ENCODE data around the gene ZNF775. TPM values are rescaled to one million over a fixed set of nuclear protein-coding genes. Genes with fewer than 3 reads are reported as not detected.

Gene ZNF775
- total and polyA plus RNA-seq, 2 of the 13 experiments (the other 11 are each of a cell fraction or from before 2014, with no cell fraction given) = 3.1 to 3.2 TPM

DNA sequence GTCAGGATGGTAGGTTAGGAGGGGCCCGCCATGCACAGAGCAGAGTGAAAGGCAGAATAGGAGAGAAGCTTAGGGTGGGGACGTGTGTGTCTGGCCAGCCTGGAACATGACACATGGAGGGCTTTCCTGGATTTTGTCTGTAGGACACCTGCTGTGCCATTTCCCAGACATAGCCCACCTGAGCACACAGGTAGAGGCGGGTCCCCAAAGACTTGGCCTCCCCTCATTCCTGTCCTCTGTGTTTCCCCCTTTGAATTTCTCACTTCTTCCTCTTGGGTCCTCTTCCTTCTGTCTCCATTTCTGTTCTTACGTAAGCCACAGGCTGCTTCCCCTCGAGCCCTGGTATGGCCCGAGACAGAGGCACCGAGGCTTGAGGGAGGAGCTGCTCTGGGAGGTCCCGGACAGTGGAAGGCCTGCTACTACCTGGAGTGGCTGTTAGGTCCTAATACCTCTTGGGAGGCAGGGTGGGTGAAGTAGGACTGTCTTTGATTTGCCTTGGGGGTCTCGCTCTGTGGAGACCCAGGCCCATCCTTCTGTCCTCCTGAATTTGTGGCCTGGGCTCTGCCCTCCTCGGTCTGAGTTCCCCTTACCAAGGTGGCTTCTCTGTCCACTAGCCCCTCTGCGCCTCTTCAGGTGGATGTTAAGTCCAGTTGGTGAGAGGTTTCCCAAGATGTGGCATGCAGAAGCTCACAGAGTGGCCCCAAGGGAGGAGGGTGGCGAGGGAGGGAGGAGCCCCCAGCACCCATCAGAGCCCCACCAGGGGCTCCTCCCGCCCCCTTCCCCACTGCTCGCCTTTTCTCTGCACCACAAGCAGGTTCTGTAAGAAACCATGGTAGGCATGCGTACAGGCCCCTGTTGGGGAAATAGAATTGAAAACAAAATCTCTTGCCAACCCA is 5.5 kb downstream of the ZNF775 start (continued):
- TF ChIP-seq, protein P1, sequence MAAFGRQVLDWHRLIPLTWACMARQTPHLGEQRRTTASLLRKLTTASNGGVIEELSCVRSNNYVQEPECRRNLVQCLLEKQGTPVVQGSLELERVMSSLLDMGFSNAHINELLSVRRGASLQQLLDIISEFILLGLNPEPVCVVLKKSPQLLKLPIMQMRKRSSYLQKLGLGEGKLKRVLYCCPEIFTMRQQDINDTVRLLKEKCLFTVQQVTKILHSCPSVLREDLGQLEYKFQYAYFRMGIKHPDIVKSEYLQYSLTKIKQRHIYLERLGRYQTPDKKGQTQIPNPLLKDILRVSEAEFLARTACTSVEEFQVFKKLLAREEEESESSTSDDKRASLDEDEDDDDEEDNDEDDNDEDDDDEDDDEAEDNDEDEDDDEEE (CRISPR knock-in tag; IDR thresholded peaks at IDR 0.05) = no peak
- no peak for TF ChIP-seq MEIS1 (CRISPR knock-in tag; IDR thresholded peaks at IDR 0.05; ENCODE audit: borderline replicate concordance)
- TF ChIP-seq, protein P2, sequence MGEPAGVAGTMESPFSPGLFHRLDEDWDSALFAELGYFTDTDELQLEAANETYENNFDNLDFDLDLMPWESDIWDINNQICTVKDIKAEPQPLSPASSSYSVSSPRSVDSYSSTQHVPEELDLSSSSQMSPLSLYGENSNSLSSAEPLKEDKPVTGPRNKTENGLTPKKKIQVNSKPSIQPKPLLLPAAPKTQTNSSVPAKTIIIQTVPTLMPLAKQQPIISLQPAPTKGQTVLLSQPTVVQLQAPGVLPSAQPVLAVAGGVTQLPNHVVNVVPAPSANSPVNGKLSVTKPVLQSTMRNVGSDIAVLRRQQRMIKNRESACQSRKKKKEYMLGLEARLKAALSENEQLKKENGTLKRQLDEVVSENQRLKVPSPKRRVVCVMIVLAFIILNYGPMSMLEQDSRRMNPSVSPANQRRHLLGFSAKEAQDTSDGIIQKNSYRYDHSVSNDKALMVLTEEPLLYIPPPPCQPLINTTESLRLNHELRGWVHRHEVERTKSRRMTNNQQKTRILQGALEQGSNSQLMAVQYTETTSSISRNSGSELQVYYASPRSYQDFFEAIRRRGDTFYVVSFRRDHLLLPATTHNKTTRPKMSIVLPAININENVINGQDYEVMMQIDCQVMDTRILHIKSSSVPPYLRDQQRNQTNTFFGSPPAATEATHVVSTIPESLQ (CRISPR knock-in tag; conservative IDR thresholded peaks at IDR 0.05) = no peak
- TF ChIP-seq KDM2A (CRISPR knock-in tag; IDR thresholded peaks at IDR 0.05; ENCODE audit: borderline replicate concordance, low read depth) = no peak
- 0 out of 2 replicates have a peak, but pooled peaks have one; percentile 25 for TF ChIP-seq ZNF296 (CRISPR knock-in tag; conservative IDR thresholded peaks at IDR 0.05)
- 0 out of 2 replicates have a peak, but pooled peaks have one; percentile 5 for TF ChIP-seq ZNF607 (CRISPR knock-in tag; IDR thresholded peaks at IDR 0.05; ENCODE audit: borderline replicate concordance)
- 0 out of 2 replicates have a peak, but pooled peaks have one; percentile 38 for TF ChIP-seq ZNF776 (CRISPR knock-in tag; IDR thresholded peaks at IDR 0.05)
- TF ChIP-seq, protein P3, sequence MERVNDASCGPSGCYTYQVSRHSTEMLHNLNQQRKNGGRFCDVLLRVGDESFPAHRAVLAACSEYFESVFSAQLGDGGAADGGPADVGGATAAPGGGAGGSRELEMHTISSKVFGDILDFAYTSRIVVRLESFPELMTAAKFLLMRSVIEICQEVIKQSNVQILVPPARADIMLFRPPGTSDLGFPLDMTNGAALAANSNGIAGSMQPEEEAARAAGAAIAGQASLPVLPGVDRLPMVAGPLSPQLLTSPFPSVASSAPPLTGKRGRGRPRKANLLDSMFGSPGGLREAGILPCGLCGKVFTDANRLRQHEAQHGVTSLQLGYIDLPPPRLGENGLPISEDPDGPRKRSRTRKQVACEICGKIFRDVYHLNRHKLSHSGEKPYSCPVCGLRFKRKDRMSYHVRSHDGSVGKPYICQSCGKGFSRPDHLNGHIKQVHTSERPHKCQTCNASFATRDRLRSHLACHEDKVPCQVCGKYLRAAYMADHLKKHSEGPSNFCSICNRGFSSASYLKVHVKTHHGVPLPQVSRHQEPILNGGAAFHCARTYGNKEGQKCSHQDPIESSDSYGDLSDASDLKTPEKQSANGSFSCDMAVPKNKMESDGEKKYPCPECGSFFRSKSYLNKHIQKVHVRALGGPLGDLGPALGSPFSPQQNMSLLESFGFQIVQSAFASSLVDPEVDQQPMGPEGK (CRISPR knock-in tag; IDR thresholded peaks at IDR 0.05) = 0 out of 2 replicates have a peak, but pooled peaks have one; percentile 15
- 0 out of 2 replicates have a peak, but pooled peaks have one; percentile 16 for TF ChIP-seq ZNF230 (CRISPR knock-in tag; IDR thresholded peaks at IDR 0.05)
- TF ChIP-seq, protein P4, sequence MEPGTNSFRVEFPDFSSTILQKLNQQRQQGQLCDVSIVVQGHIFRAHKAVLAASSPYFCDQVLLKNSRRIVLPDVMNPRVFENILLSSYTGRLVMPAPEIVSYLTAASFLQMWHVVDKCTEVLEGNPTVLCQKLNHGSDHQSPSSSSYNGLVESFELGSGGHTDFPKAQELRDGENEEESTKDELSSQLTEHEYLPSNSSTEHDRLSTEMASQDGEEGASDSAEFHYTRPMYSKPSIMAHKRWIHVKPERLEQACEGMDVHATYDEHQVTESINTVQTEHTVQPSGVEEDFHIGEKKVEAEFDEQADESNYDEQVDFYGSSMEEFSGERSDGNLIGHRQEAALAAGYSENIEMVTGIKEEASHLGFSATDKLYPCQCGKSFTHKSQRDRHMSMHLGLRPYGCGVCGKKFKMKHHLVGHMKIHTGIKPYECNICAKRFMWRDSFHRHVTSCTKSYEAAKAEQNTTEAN (CRISPR knock-in tag; conservative IDR thresholded peaks at IDR 0.05) = no peak
- TF ChIP-seq, protein P5, sequence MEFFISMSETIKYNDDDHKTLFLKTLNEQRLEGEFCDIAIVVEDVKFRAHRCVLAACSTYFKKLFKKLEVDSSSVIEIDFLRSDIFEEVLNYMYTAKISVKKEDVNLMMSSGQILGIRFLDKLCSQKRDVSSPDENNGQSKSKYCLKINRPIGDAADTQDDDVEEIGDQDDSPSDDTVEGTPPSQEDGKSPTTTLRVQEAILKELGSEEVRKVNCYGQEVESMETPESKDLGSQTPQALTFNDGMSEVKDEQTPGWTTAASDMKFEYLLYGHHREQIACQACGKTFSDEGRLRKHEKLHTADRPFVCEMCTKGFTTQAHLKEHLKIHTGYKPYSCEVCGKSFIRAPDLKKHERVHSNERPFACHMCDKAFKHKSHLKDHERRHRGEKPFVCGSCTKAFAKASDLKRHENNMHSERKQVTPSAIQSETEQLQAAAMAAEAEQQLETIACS (CRISPR knock-in tag; IDR thresholded peaks at IDR 0.05) = no peak
- no peak for TF ChIP-seq ZNF253 (CRISPR knock-in tag; IDR thresholded peaks at IDR 0.05; ENCODE audit: borderline replicate concordance)
- no peak for TF ChIP-seq KDM5A (IDR thresholded peaks at IDR 0.05; ENCODE audit: borderline replicate concordance, low read length)
- no peak for TF ChIP-seq MIER3 (CRISPR knock-in tag; IDR thresholded peaks at IDR 0.05; ENCODE audit: borderline replicate concordance)
- TF ChIP-seq ATRX (CRISPR knock-in tag; IDR thresholded peaks at IDR 0.05; ENCODE audit: borderline replicate concordance) = no peak
- TF ChIP-seq SP5 (CRISPR knock-in tag; IDR thresholded peaks at IDR 0.05; ENCODE audit: borderline replicate concordance, low read depth) = no peak
- no peak for TF ChIP-seq ZNF567 (CRISPR knock-in tag; IDR thresholded peaks at IDR 0.05; ENCODE audit: borderline replicate concordance)
- TF ChIP-seq ZNF552 (CRISPR knock-in tag; IDR thresholded peaks at IDR 0.05; ENCODE audit: borderline replicate concordance) = peak; percentile 15; the same call in 1 of the 2 replicates
